Coronary artery (tissue), 2 donors: ENCODE data around the gene LPO.

Source experiments
- DNase-seq: peaks from one replicate; pipeline ENCODE4 v3.0.0-alpha.2; 2017; ENCODE audit warnings: low spot score
- H3K27ac ChIP-seq, 2 donors: fragments of 200-600 bp; sonication (generic); one replicate each; pipeline ENCODE4 v1.5.1; 2016 to 2019
- H3K4me3 ChIP-seq: fragments of 200-600 bp; sonication (generic); 2 replicates; pipeline ENCODE4 v1.5.1; 2016; ENCODE audit warnings: mild to moderate bottlenecking, moderate library complexity
- CTCF ChIP-seq: fragments of 200-600 bp; sonication (generic); IDR thresholded peaks from one replicate; pipeline ENCODE4 v1.5.1; 2019; ENCODE audit warnings: antibody characterized with exemption

The LPO gene

GRCh38 chr17:58238147-58238634, at the start of gene LPO:
Gene LPO (plus strand): TSS chr17:58238584. CDS start chr17:58242980, 4,396 bp downstream.
- no peak for DNase-seq
- Histone ChIP-seq H3K27ac (no peak within 1 kb of the TSS), H3K4me3 (no peak within 1 kb of the TSS)
- no peak for TF ChIP-seq CTCF

GRCh38 chr17:58189436-58190146, 48.8 kb upstream of the LPO start:
- DNase-seq, result no peak
- H3K4me3 ChIP-seq, result no peak overlapping the region
- TF ChIP-seq CTCF, result no peak
- no peak overlapping the region for H3K27ac ChIP-seq

DNA sequence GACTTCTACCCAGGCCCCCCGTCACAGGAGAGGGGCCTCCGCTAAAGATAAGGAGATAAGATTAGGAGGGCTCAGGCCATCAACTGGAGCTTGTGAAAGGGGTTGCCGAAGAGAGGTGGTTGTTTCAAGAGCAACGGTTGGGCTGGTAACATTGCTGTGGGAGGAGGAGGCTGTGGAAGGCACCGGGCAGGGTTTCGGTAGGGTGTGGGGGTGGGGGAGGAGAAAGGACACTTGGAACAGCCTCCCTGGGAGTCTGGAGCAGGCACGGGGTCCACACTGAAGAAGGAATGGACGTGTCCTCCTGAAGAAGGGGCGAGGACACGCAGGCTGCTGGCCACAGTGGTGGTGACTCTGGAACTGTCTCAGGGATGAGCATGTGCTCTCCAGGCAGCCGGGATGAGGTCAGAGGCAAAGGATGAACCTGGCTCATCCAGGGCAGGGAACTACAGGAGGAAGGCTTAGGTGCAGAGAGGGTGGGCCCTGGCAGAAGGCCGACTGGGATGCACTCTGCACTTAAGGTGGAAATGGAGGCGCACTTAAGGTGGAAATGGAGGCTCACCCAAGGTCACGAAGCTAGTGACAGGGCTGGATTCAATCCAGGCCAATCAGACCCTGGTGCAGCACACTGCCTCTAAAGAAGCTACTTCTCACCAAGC, 47.0 kb upstream of the LPO start:
- no peak overlapping the region for H3K4me3 ChIP-seq
- no peak for DNase-seq
- no peak for TF ChIP-seq CTCF
- H3K27ac ChIP-seq, result no peak overlapping the region

DNA sequence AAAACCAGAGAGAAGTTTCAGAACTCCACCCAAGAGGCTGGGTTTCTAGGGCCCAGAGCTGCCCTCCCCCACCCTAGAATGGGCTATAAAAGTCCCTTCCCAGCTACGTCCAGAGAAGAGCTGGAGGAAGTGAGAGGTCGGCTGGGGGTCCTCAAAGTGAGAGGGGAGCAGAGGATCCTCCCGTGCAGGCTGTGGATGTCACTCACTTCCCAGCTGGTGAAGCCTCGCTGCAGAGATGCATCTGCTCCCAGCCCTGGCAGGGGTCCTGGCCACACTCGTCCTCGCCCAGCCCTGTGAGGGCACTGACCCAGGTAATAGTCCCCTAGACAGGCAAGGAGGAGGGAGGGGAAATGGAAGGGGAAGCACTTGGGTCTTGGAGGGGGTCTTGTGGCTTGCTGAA, 45.8 kb upstream of the LPO start, which contains the start of gene EPX:
TSS of gene EPX (plus strand) at position 115 of the 400 bp plus-strand sequence. CDS start at position 236, 121 bp downstream.
- no peak for DNase-seq
- TF ChIP-seq CTCF, result no peak
- Histone ChIP-seq H3K27ac (no peak within 1 kb of the TSS), H3K4me3 (no peak within 1 kb of the TSS)

GRCh38 chr17:58193641-58194255, 44.6 kb upstream of the LPO start:
- Histone ChIP-seq H3K4me3 (no peak overlapping the region), H3K27ac (no peak overlapping the region)
- DNase-seq, result no peak
- no peak for TF ChIP-seq CTCF

- Histone ChIP-seq H3K27ac (no peak overlapping the region), H3K4me3 (no peak overlapping the region)
- DNase-seq, result no peak
- no peak for TF ChIP-seq CTCF
Observed at GRCh38 chr17:58195518-58196123, 42.8 kb upstream of the LPO start.
